NT2/D1 (cell line): ENCODE data around the gene FAM184A.

ENCODE experiments used
- YY1 ChIP-seq: IDR thresholded peaks from 2 replicates; pipeline ENCODE4 v1.6.1; 2011; ENCODE audit not compliant: insufficient read length, insufficient read depth
- ZNF274 ChIP-seq: IDR thresholded peaks from 2 replicates; pipeline ENCODE4 v1.6.1; 2011; ENCODE audit warnings: mild to moderate bottlenecking, low read depth, low read length

- TF ChIP-seq ZNF274: no peak
- TF ChIP-seq YY1: no peak
Measured at GRCh38 chr6:119121367-119121766, 42.9 kb upstream of the FAM184A start.
